PFSK-1 (cell line): ENCODE measurements around the gene PLSCR2.

ENCODE experiments used
- FOXP2 ChIP-seq: optimal IDR thresholded peaks from 2 replicates; pipeline ENCODE3; 2011; ENCODE audit warnings: borderline replicate concordance, control low read depth, inconsistent platforms; ENCODE audit not compliant: insufficient read depth; ENCODE audit errors: extremely low read length, extremely low read depth
- POLR2AphosphoS5 ChIP-seq: IDR thresholded peaks from 2 replicates; pipeline ENCODE4 v1.6.1; 2012; ENCODE audit warnings: low read depth, mild to moderate bottlenecking, control low read depth, low read length, moderate library complexity
- SIN3A ChIP-seq: IDR thresholded peaks from 2 replicates; pipeline ENCODE4 v1.6.1; 2012; ENCODE audit warnings: mild to moderate bottlenecking, low read length, moderate library complexity, borderline replicate concordance; ENCODE audit not compliant: insufficient read depth
- TAF1 ChIP-seq: IDR thresholded peaks from 2 replicates; pipeline ENCODE4 v1.6.1; 2012; ENCODE audit warnings: low read length, control low read depth, borderline replicate concordance; ENCODE audit not compliant: insufficient read depth
- TF ChIP-seq, protein P1 (sequence below), 2 experiments: IDR thresholded peaks; 2 replicates each; pipeline versions ENCODE4 v1.6.1 to v1.8.0; 2011 to 2012; ENCODE audit warnings: low read depth in 2 of 2, low read length in 2 of 2, control low read depth in 1 of 2, inconsistent platforms in 1 of 2, mild to moderate bottlenecking in 1 of 2, moderate library complexity in 1 of 2; ENCODE audit not compliant: insufficient read depth in 1 of 2

Gene PLSCR2

GRCh38 chr3:146493761-146494160, 24.4 kb upstream of the PLSCR2 start:
- TF ChIP-seq POLR2AphosphoS5 = no peak
- TF ChIP-seq, protein P1, sequence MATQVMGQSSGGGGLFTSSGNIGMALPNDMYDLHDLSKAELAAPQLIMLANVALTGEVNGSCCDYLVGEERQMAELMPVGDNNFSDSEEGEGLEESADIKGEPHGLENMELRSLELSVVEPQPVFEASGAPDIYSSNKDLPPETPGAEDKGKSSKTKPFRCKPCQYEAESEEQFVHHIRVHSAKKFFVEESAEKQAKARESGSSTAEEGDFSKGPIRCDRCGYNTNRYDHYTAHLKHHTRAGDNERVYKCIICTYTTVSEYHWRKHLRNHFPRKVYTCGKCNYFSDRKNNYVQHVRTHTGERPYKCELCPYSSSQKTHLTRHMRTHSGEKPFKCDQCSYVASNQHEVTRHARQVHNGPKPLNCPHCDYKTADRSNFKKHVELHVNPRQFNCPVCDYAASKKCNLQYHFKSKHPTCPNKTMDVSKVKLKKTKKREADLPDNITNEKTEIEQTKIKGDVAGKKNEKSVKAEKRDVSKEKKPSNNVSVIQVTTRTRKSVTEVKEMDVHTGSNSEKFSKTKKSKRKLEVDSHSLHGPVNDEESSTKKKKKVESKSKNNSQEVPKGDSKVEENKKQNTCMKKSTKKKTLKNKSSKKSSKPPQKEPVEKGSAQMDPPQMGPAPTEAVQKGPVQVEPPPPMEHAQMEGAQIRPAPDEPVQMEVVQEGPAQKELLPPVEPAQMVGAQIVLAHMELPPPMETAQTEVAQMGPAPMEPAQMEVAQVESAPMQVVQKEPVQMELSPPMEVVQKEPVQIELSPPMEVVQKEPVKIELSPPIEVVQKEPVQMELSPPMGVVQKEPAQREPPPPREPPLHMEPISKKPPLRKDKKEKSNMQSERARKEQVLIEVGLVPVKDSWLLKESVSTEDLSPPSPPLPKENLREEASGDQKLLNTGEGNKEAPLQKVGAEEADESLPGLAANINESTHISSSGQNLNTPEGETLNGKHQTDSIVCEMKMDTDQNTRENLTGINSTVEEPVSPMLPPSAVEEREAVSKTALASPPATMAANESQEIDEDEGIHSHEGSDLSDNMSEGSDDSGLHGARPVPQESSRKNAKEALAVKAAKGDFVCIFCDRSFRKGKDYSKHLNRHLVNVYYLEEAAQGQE (IDR thresholded peaks at IDR 0.05; ENCODE audit: insufficient read depth in 1 of 2, low read depth in 2 of 2, low read length in 2 of 2) = no peak
- no peak for TF ChIP-seq FOXP2
- no peak for TF ChIP-seq SIN3A
- no peak for TF ChIP-seq TAF1

- TF ChIP-seq SIN3A = no peak
- TF ChIP-seq POLR2AphosphoS5 = no peak
- TF ChIP-seq FOXP2 = no peak
- TF ChIP-seq TAF1 = no peak
- TF ChIP-seq, protein P1 (IDR thresholded peaks at IDR 0.05; ENCODE audit: insufficient read depth in 1 of 2, low read depth in 2 of 2, low read length in 2 of 2) = no peak
Observed at GRCh38 chr3:146493221-146493620, 23.9 kb upstream of the PLSCR2 start.

GRCh38 chr3:146491303-146491702, 21.9 kb upstream of the PLSCR2 start:
- TF ChIP-seq FOXP2 = no peak
- TF ChIP-seq POLR2AphosphoS5 = no peak

GRCh38 chr3:146485297-146485696, 15.9 kb upstream of the PLSCR2 start:
- TF ChIP-seq TAF1 = no peak
- no peak for TF ChIP-seq POLR2AphosphoS5
- no peak for TF ChIP-seq FOXP2
- no peak for TF ChIP-seq SIN3A
- TF ChIP-seq, protein P1 (IDR thresholded peaks at IDR 0.05; ENCODE audit: insufficient read depth in 1 of 2, low read depth in 2 of 2, low read length in 2 of 2) = no peak

DNA sequence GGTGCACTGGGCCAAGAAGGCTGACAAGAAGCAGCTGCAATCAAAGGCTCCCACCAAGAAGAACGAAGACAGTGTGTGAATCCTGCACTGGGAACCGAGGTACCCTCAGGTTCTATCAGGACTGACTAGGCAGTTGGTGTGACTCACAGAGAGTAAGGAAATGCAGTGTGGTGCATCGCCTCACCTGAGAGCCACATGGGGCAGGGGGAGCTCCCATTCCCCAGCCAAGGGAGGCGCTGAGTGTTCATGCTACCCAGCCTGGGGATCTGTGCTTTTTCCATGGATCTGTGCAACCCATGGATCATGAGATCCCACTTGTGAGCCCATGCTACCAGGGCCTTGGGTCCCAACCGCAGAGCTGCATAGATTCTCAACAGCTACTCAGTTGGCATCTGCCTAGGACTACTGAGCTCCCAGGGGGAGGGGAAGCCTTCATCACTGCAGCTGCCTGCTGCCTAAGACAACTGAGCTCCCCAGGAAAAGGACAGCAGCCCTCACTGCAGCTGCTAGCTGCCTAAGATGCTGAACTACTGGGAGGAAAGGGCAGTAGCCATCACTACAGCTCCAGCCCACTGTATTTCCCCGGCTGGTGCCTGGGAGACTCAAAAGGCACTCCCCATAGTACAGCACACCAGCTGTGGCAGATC, 6.9 kb upstream of the PLSCR2 start:
- TF ChIP-seq SIN3A (no peak), POLR2AphosphoS5 (no peak), TAF1 (no peak), FOXP2 (no peak)
- TF ChIP-seq, protein P1 (IDR thresholded peaks at IDR 0.05; ENCODE audit: insufficient read depth in 1 of 2, low read depth in 2 of 2, low read length in 2 of 2) = no peak
